KMS-11 (cell line): ENCODE measurements around the gene EVX1.

ENCODE experiments used
- H2AFZ ChIP-seq: fragments of 200-600 bp; sonication (generic); 2 replicates; pipeline ENCODE4 v1.6.1; 2016; ENCODE audit warnings: antibody characterized with exemption, mixed run types, low read depth
- H3K27ac ChIP-seq: fragments of 200-600 bp; sonication (generic); 2 replicates; pipeline ENCODE4 v1.6.1; 2016; ENCODE audit warnings: mild to moderate bottlenecking, mixed run types
- H3K27me3 ChIP-seq: fragments of 200-600 bp; sonication (generic); 2 replicates; pipeline ENCODE4 v1.6.1; 2017; ENCODE audit warnings: mild to moderate bottlenecking, low read depth, mixed run types, moderate library complexity; ENCODE audit not compliant: insufficient read depth
- H3K36me3 ChIP-seq: fragments of 200-600 bp; sonication (generic); 2 replicates; pipeline ENCODE4 v1.6.1; 2017; ENCODE audit warnings: mild to moderate bottlenecking, mixed run types; ENCODE audit not compliant: insufficient read depth
- H3K4me1 ChIP-seq: fragments of 200-600 bp; sonication (generic); 2 replicates; pipeline ENCODE4 v1.6.1; 2016; ENCODE audit warnings: mild to moderate bottlenecking, low read depth, mixed run types; ENCODE audit not compliant: poor library complexity, severe bottlenecking
- H3K4me2 ChIP-seq: fragments of 200-600 bp; sonication (generic); 2 replicates; pipeline ENCODE4 v1.7.0; 2016; ENCODE audit warnings: mild to moderate bottlenecking, mixed run types
- H3K4me3 ChIP-seq: fragments of 200-600 bp; sonication (generic); IDR thresholded peaks from 2 replicates; pipeline ENCODE4 v1.6.1; 2017; ENCODE audit warnings: low read depth, low read length, mixed read lengths; ENCODE audit not compliant: insufficient read depth
- H3K79me2 ChIP-seq: fragments of 200-600 bp; sonication (generic); 2 replicates; pipeline ENCODE4 v1.6.1; 2016; ENCODE audit warnings: low read depth, mixed run types; ENCODE audit not compliant: insufficient read depth
- H3K9ac ChIP-seq: fragments of 200-600 bp; sonication (generic); 2 replicates; pipeline ENCODE4 v1.6.1; 2016; ENCODE audit warnings: mild to moderate bottlenecking, mixed run types
- H4K20me1 ChIP-seq: fragments of 200-600 bp; sonication (generic); 2 replicates; pipeline ENCODE4 v1.6.1; 2016; ENCODE audit warnings: mild to moderate bottlenecking, mixed run types; ENCODE audit not compliant: insufficient read depth
- CTCF ChIP-seq: fragments of 200-600 bp; sonication (generic); conservative IDR thresholded peaks from 2 replicates; pipeline ENCODE4 v1.6.1; 2017; ENCODE audit warnings: low read depth, mild to moderate bottlenecking, antibody characterized with exemption, low read length, moderate library complexity, mixed read lengths

EVX1 gene

GRCh38 chr7:27245124-27245797, 2.7 kb downstream of the EVX1 start:
- no peak overlapping the region for H3K4me2 ChIP-seq
- H3K27ac ChIP-seq, result no peak overlapping the region
- no peak overlapping the region for H3K4me3 ChIP-seq
- H2AFZ ChIP-seq, result no peak overlapping the region
- H3K9ac ChIP-seq, result no peak overlapping the region
- H4K20me1 ChIP-seq, result no peaks in the 10 kb centered on the region
- no peaks in the 10 kb centered on the region for H3K36me3 ChIP-seq
- no peaks in the 10 kb centered on the region; the same call in 1 of the 2 replicates for H3K27me3 ChIP-seq
- H3K79me2 ChIP-seq, result no peaks in the 10 kb centered on the region
- H3K4me1 ChIP-seq, result no peaks in the 10 kb centered on the region
- no peak for TF ChIP-seq CTCF

GRCh38 chr7:27245798-27246691, 3.4 kb downstream of the EVX1 start:
- no peak overlapping the region for H3K4me3 ChIP-seq
- no peak overlapping the region for H3K9ac ChIP-seq
- no peak overlapping the region for H2AFZ ChIP-seq
- no peak for TF ChIP-seq CTCF
- H3K36me3 ChIP-seq, result no peaks in the 10 kb centered on the region
- no peaks in the 10 kb centered on the region for H3K79me2 ChIP-seq
- H3K4me1 ChIP-seq, result no peaks in the 10 kb centered on the region
- H3K27ac ChIP-seq, result no peak overlapping the region
- no peaks in the 10 kb centered on the region for H4K20me1 ChIP-seq
- H3K27me3 ChIP-seq, result no peaks in the 10 kb centered on the region
- H3K4me2 ChIP-seq, result no peak overlapping the region

- Histone ChIP-seq H3K4me3 (no peak overlapping the region), H3K9ac (no peak overlapping the region), H3K36me3 (no peaks in the 10 kb centered on the region), H3K27ac (no peak overlapping the region), H3K27me3 (no peaks in the 10 kb centered on the region), H2AFZ (no peak overlapping the region), H3K4me1 (no peaks in the 10 kb centered on the region), H3K79me2 (no peaks in the 10 kb centered on the region), H4K20me1 (no peaks in the 10 kb centered on the region), H3K4me2 (no peak overlapping the region)
- no peak for TF ChIP-seq CTCF
Observed at GRCh38 chr7:27247000-27247399, 4.4 kb downstream of the EVX1 start.

GRCh38 chr7:27247452-27248426, 5.1 kb downstream of the EVX1 start:
- no peaks in the 10 kb centered on the region for H3K36me3 ChIP-seq
- H3K4me1 ChIP-seq, result no peaks in the 10 kb centered on the region
- no peaks in the 10 kb centered on the region for H3K27me3 ChIP-seq
- H2AFZ ChIP-seq, result no peak overlapping the region
- H3K4me3 ChIP-seq, result no peak overlapping the region
- no peak for TF ChIP-seq CTCF
- H4K20me1 ChIP-seq, result no peaks in the 10 kb centered on the region
- H3K4me2 ChIP-seq, result no peak overlapping the region
- H3K9ac ChIP-seq, result no peak overlapping the region
- H3K79me2 ChIP-seq, result no peaks in the 10 kb centered on the region
- H3K27ac ChIP-seq, result no peak overlapping the region
